GM18519 (cell line): Measurements from ENCODE around the gene TRIP10.

Experiments used
- ATAC-seq: cut with Tn5 transposase; IDR thresholded peaks from one replicate; pipeline ENCODE4 v1.9.1; 2021; ENCODE audit warnings: mild to moderate bottlenecking, moderate library complexity; ENCODE audit not compliant: unreplicated experiment, low FRiP score

The TRIP10 gene

GRCh38 chr19:6723738-6724137 lies 15.7 kb upstream of the TRIP10 start:
- ATAC-seq, result no peak

GRCh38 chr19:6724631-6725492 lies 14.6 kb upstream of the TRIP10 start:
- ATAC-seq, result no peak

- ATAC-seq, result no peak
Measured at GRCh38 chr19:6725513-6726231, 13.8 kb upstream of the TRIP10 start.

- ATAC-seq, result no peak
Measured at GRCh38 chr19:6728346-6728745, 11.1 kb upstream of the TRIP10 start.

GRCh38 chr19:6729573-6730152 lies 9.8 kb upstream of the TRIP10 start:
- no peak for ATAC-seq

- ATAC-seq, result no peak
Measured at GRCh38 chr19:6730153-6730804, 9.2 kb upstream of the TRIP10 start.

GRCh38 chr19:6730941-6731670 lies 8.4 kb upstream of the TRIP10 start:
- ATAC-seq, result no peak

- no peak for ATAC-seq
Measured at GRCh38 chr19:6731822-6732221, 7.7 kb upstream of the TRIP10 start.

- ATAC-seq, result no peak
Measured at GRCh38 chr19:6732803-6733337, 6.6 kb upstream of the TRIP10 start.

- ATAC-seq, result no peak
Measured at GRCh38 chr19:6733338-6734095, 6.0 kb upstream of the TRIP10 start.

GRCh38 chr19:6734096-6734696 lies 5.3 kb upstream of the TRIP10 start:
- ATAC-seq, result no peak

GRCh38 chr19:6735181-6735911 lies 4.1 kb upstream of the TRIP10 start:
- no peak for ATAC-seq

GRCh38 chr19:6736169-6736916 lies 3.1 kb upstream of the TRIP10 start:
- ATAC-seq, result no peak

GRCh38 chr19:6736917-6737283 lies 2.6 kb upstream of the TRIP10 start:
- no peak for ATAC-seq

GRCh38 chr19:6737284-6737872 lies 2.1 kb upstream of the TRIP10 start, which contains the start of gene GPR108:
TSS of gene GPR108 (minus strand) at chr19:6737580. CDS start at chr19:6737576, 4 bp downstream.
- peak; percentile 65 for ATAC-seq

GRCh38 chr19:6737873-6738786 lies 1.4 kb upstream of the TRIP10 start:
- ATAC-seq, result no peak
